HL-60 (cell line): ENCODE results near the gene CCDC187.

Experiments used
- DNase-seq, 2 experiments: peaks; one replicate each; pipeline ENCODE4 v3.0.0-alpha.2; 2010 to 2020; ENCODE audit warnings: low read depth in 1 of 2, low spot score in 1 of 2
- H3K27ac ChIP-seq: fragments of 250-450 bp; sonication (Bioruptor Pico); replicated peaks from 2 replicates; pipeline ENCODE4 v1.5.1; 2020; ENCODE audit warnings: mild to moderate bottlenecking, moderate library complexity
- H3K27me3 ChIP-seq: fragments of 250-450 bp; sonication (Bioruptor Pico); 2 replicates; pipeline ENCODE4 v1.5.1; 2021; ENCODE audit warnings: mild to moderate bottlenecking, moderate library complexity; ENCODE audit not compliant: insufficient read depth, poor library complexity, severe bottlenecking
- H3K4me3 ChIP-seq: replicated peaks from 2 replicates; pipeline ENCODE4 v1.5.1; 2011; ENCODE audit warnings: mild to moderate bottlenecking, control low read depth, low read length; ENCODE audit not compliant: insufficient read depth
- GABPA ChIP-seq: IDR thresholded peaks from 2 replicates; pipeline ENCODE4 v1.6.1; 2012; ENCODE audit warnings: low read depth
- POLR2AphosphoS5 ChIP-seq: IDR thresholded peaks from 2 replicates; pipeline ENCODE4 v1.6.1; 2012; ENCODE audit warnings: low read depth
- REST ChIP-seq: IDR thresholded peaks from 2 replicates; pipeline ENCODE4 v1.6.1; 2012; ENCODE audit warnings: low read depth; ENCODE audit not compliant: insufficient replicate concordance
- SPI1 ChIP-seq: IDR thresholded peaks from 2 replicates; pipeline ENCODE4 v1.6.1; 2012; ENCODE audit warnings: low read depth, mild to moderate bottlenecking, borderline replicate concordance
- TF ChIP-seq, protein P1 (sequence below): IDR thresholded peaks from one replicate; pipeline ENCODE4 v1.5.1; 2011; ENCODE audit warnings: low read length, control low read depth, inconsistent platforms; ENCODE audit not compliant: insufficient read depth

Gene CCDC187

GRCh38 chr9:136302527-136302926 is 1.4 kb downstream of the CCDC187 start:
- H3K27me3 ChIP-seq, result peaks cover 25% of the 10 kb centered on the region
- no peak overlapping the region for H3K4me3 ChIP-seq
- TF ChIP-seq SPI1 (no peak), POLR2AphosphoS5 (no peak), GABPA (no peak), REST (no peak)
- TF ChIP-seq, protein P1, sequence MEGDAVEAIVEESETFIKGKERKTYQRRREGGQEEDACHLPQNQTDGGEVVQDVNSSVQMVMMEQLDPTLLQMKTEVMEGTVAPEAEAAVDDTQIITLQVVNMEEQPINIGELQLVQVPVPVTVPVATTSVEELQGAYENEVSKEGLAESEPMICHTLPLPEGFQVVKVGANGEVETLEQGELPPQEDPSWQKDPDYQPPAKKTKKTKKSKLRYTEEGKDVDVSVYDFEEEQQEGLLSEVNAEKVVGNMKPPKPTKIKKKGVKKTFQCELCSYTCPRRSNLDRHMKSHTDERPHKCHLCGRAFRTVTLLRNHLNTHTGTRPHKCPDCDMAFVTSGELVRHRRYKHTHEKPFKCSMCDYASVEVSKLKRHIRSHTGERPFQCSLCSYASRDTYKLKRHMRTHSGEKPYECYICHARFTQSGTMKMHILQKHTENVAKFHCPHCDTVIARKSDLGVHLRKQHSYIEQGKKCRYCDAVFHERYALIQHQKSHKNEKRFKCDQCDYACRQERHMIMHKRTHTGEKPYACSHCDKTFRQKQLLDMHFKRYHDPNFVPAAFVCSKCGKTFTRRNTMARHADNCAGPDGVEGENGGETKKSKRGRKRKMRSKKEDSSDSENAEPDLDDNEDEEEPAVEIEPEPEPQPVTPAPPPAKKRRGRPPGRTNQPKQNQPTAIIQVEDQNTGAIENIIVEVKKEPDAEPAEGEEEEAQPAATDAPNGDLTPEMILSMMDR, result no peak
- DNase-seq, result no peak
- H3K27ac ChIP-seq, result no peak overlapping the region

- TF ChIP-seq GABPA (no peak), POLR2AphosphoS5 (no peak), REST (no peak), SPI1 (no peak)
- TF ChIP-seq, protein P1, result no peak
- H3K27ac ChIP-seq, result no peak overlapping the region
- H3K27me3 ChIP-seq, result peaks cover 11% of the 10 kb centered on the region
- H3K4me3 ChIP-seq, result no peak overlapping the region
- no peak for DNase-seq
Observed at GRCh38 chr9:136300866-136301265, 3.0 kb downstream of the CCDC187 start.

- DNase-seq, result no peak
- Histone ChIP-seq H3K27me3 (peaks cover 3% of the 10 kb centered on the region), H3K4me3 (no peak overlapping the region), H3K27ac (no peak overlapping the region)
- TF ChIP-seq SPI1 (no peak), REST (no peak), GABPA (no peak), POLR2AphosphoS5 (no peak)
- TF ChIP-seq, protein P1, result no peak
Observed at GRCh38 chr9:136300016-136300545, 3.8 kb downstream of the CCDC187 start.
